Fibroblast of skin of left quadriceps (primary cell): ENCODE data around the gene GFM1.
A peak's percentile ranks its signal among the peaks of the same experiment; 100 is the strongest.

Source experiments
- DNase-seq, 2 experiments: peaks; one replicate each; pipeline ENCODE4 v3.0.0-alpha.2; 2013; ENCODE audit warnings: low read depth in 2 of 2

GFM1 gene

DNA sequence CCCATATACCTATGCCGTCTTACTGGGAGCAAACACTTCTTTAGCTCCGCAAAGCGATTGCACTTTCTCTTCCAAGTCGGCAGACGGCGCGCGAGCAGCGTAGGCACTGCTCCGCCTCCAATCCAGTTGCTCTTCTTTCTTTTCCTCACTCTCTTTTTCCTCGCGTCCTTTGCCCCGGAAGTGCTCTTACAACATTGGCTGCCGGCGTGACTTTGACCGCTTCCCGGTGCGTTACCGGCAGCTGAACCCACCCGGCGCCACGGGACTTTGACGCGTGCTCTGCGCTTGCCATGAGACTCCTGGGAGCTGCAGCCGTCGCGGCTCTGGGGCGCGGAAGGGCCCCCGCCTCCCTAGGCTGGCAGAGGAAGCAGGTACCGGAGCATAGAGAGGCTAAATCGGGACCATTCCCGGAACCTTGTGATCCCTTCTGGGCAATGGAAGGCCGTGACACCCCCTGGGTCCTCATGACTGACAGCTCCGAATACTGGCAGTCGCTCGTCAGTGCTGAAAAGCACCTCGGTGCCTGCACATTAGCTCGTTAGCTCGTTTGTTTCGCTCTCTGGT lies at the start of gene GFM1:
Gene GFM1 (plus strand): TSS at position 183 of the 564 bp plus-strand sequence. CDS start 108 bp downstream, at position 291.
- peak; percentile 85 to 87 for DNase-seq

DNA sequence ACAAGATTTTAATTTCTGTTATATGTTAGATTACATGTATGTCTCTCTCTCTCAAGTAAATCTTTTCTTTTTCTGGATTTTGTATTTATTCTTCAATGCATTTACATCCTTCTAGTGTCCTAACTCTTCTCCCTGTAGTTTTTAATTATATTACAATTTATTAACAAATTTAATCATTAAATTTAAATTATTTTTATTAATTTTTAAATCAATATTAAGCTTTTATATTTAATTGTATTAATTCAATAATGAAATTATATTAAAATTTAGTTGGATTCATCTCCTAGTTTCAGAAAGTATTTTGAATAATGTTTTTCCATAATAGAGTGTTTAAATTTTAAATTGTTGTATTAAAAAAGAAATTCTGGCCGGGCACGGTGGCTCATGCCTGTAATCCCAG lies 43.5 kb upstream of the GFM1 start:
- no peak for DNase-seq

DNA sequence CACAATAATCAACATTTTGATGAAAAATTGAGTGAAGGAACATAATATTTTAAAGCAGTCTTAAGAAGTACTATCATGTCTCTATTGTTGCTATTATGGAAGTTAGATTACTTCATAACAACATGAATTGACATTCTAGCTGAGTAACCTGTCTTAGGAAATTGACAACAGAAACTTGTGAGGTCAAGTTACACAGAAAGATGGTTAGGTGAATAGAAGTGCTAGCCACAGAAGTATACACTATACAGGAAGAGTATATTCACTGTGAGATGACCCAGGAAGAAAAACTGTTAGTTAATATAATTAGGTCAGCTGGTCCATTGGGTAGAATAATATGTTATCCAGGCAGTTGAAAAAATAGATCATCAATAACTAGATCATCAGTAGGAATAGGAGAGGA lies 42.1 kb upstream of the GFM1 start:
- no peak for DNase-seq

DNA sequence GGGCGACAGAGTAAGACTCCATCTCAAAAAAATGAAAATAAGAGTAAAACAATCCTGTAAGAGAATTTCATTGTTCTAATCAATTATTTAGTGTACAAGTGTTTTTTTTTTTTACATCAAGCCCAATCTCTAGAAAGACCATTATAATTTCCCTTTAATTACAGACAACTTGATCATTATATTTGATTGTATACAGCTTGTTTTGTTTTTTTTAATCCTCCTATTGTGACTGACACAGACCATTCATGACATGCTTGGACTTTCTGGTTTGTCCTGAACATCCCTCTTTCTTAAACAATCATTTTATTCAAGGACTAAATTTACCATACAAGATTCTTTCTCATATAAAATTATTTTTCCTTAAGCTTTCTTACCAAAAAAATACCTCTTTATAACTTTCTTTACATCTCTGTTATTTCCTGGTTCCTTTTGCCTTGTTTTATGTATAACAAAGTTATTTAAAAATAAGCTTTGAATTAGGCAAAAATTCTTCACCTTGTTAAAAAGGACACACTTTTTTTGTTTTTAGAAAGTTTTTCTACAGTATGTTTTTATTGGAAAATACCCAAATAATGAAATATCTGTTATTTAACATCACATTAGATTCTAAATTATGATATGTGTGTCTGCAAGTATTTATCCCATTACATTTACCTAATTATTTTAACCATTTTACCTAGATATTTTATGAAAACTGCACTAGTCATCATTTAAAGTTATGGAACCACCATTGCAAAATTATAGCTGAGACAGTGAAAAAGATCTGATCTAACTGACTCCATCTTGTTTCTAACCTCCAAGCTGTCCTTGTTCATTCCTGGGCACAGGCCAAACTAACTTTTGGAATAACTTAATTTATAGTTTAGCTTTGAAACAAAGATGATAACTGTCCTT lies 26.1 kb upstream of the GFM1 start:
- DNase-seq: no peak

DNA sequence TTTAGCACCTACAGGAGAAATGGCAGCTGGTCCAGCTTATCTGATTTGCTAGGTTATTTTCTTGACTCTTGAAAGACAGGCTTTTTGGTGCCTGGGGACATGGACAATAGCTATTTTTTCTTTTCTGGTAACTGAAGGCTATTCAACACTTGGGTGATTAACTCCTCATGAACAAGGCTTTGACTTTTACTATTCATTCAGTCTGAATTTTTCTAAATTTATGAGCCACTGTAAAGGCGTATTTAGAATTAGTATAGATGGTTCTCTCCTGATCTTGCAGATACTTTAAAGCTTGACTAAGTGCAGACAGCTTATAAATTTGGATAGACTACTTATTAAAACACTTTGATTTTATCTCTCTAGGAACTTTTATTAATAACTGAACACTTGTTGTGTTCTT lies 18.4 kb upstream of the GFM1 start:
- DNase-seq: no peak

DNA sequence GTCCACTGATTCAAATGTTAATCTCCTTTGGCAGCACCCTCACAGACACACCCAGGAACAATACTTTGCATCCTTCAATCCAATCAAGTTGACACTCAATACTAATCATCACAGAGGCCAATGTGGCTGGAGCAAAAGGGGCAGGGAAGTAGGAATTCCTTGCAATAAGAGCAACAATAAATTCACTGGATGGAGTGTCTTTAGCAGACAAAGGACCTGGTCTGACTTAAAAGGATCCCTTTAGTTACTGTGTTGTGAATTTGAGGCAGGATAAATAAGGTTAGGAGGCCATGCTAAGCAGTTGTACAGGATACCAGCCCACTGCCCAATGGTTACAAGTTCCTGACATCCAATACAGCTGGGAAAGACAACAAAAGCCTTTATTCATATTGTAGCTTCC lies 12.3 kb upstream of the GFM1 start:
- DNase-seq: no peak

DNA sequence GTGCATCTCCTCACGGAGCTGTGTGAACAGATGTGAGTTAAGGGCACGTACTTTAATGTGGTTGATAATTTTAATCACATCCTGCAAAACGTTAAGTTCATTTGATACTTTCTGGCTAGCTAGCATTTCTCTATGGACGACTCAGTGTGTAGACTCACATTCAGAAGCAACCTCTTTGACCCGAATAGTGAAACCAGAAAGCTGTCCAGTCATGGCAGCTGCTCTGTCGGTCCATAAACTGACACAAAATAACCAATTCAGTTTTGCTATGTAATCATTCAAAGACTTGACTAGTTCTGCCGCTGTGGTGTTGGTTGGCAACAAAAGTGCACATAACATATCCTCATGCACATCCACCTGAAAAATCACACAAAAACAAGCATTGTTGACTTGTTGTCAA lies 3.7 kb upstream of the GFM1 start:
- DNase-seq: no peak

DNA sequence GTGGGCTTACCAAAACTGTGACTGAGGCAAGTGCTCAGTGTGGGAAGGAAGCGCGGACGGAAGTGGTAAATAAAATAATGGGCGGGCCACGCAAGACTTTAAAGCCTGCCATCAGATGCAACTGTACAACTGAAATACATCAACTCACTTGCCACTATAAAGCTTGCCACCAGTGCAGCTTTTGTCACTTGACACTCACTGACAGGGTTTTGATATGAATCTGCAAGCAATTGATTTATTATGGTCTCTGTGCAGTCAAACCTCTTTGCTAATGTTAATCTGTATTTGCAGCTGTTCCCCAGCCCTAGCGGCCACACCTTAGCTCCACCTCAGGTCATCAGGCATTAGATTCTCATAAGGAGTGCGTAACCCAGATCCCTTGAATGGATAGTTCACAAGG lies 2.3 kb upstream of the GFM1 start:
- DNase-seq: no peak

DNA sequence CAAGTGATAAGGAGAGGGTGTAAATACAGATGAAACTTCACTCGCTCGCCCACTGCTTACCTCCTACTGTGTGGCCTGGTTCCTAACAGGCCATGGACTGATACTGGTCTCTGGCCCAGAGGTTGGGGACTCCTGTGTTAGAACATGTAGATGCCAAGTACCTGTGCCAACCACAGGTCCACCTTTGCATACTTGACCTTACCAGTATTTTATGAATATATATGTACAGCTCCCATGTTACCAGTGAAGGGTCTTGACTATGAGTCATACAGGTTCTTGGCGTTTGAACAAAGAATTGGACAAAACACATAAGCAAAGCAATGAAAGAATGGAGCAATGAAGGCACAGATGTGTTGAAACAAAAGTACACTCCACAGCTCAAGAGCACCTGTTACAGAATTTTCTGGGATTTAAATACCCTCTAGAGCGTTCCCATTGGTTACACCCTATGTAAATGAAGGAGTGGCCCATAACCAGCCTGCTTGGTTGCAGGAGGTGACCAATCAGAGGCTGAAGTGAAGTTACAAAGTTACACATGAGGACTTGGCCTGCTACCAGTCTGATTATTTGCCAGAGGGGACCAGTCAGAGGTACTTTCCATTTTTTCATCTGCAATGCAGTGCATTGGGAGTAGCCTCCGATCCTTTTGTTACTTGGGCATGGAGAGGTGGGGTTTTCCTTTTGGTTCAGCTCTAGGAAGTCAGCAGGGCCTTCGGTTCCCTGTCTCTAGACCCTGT lies 1.7 kb upstream of the GFM1 start:
- no peak for DNase-seq

DNA sequence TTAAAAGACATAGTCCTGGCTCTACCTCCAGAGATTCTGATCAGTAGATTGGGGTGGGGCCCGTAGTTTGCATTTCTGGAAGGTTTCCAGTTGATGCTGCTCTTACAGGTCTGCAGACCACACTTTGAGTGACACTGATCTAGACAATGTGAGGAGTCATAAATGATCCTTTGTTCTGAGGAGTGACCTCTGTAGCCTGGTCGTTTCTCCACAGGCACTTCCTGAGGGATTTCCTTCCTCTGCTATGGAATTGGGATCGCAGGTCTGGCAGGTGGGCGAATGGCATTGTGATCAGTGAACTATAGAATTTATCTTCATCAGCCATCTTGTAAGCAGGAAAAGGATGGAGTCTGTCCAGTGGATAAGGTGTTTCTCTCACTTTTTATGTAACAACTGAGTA lies 5.5 kb downstream of the GFM1 start:
- no peak for DNase-seq

DNA sequence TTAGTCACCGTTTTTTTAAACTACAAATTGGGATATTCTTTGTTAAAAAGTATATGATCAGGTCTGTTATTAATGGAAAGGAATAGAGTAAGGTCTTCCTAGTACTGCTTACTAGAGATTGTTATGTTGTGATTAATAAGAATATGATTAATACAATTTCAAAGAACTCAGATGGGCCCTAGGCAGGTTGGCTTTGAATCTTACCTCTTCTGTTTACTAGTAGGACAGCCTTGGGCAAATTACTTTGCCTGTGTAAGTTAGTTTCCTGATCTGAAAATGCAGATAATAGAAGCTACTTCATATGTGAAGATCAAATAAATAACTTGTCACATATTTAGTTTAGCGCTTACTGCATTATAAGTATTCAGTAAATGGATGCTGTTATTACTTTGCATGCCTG lies 6.9 kb downstream of the GFM1 start:
- no peak for DNase-seq

DNA sequence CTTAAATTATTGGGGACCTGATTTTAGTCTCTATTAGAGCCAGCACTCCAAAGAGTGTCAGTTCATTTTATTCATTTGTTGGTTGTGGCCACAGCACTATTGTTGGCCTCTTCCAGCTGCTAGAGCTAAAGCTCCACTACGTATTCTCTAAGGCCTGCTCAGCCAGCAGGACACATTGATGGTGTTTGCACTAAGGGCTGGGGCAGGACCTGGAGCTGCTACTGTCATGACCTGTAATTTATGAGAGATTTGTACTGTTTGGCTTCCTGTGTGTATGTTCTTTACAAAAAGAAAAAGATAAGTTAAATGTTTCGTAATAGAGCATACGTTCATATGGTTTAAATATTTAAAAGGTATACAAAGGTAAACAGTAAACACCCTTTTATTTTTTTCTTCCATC lies 8.1 kb downstream of the GFM1 start:
- DNase-seq: no peak

DNA sequence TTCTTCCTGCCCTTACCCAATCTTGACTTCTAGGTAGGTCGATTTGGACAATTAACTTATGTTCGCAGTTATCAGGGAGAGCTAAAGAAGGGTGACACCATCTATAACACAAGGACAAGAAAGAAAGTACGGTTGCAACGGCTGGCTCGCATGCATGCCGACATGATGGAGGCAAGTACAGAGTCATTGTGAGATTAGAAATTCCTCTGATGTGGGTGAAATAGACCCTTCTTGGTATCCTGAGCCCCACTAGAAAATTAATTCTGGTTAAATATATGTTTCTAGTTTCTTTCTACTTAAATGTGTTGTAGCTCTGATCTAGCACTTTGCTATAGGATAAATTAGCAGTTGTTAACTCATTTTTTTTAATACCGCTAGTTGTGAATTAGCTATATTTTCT lies 14.6 kb downstream of the GFM1 start:
- DNase-seq: no peak

DNA sequence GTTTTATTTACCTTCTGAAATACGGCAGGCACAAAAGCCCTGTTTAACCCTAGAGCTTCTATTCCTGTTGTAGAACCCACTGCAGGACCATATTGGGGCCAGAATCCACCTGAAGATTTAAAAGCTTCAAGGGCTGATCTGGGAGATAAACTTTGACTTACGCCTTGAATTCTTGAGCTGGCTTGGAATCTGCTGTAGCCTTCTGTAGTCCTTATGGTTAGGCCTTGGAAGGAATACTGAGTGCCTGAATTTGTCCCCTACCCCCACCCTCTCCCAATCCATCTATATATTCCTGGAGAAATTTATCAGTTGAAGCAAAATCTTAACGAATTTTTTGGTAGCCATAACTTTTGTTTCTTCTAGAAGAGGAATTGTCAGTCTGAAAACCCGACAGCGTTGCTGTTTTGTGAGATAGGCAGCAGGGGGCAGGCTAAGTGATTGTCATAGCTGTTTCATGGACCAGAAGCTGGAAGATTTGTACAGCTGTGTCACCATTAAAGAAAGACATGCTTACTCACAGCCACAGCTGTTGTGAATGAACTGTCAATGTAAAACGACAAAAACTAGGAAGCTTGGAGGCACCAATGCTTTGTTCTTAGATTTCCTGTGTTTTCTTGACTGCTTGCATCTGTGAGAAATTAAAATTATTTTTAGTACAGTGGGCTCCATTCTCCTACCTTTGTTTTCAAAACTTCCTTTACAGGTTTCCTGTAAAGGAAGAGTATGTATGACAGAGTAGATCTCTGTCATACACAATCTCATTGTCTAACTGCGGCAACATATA lies 15.3 kb downstream of the GFM1 start:
- peak; percentile 31 to 44 for DNase-seq

DNA sequence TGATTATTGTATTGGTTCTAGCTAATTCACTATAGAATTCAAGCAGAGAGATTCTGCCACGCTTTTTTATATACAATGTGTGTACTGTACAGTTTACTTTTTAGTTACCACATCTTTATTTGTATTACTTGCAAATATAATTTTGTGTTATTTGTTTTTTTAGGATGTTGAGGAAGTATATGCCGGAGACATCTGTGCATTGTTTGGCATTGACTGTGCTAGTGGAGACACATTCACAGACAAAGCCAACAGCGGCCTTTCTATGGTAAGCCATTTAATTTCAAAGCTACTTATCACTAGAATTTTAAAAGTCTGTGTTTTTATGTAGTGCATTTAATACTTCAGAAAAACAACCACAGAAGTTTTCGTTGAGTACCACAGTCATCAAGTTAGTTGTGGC lies 16.4 kb downstream of the GFM1 start:
- DNase-seq: no peak

DNA sequence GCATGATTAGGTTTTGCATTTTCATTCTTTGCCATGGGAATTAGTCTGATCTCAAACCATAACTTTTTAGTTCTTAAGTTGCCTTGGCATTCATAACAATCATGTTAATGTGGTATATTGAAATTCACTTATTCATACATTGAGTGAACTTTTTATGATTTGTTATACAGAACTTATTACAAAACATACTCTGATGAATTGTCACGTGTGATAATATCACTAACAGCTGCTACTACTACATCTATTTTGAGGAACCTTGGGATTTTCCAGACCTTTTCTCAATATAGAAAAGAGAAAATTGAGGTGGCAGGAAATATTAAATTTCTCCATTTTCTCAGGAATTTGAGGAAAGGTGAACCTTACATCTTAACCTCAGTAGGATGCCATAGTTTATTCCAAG lies 18.9 kb downstream of the GFM1 start:
- DNase-seq: no peak

DNA sequence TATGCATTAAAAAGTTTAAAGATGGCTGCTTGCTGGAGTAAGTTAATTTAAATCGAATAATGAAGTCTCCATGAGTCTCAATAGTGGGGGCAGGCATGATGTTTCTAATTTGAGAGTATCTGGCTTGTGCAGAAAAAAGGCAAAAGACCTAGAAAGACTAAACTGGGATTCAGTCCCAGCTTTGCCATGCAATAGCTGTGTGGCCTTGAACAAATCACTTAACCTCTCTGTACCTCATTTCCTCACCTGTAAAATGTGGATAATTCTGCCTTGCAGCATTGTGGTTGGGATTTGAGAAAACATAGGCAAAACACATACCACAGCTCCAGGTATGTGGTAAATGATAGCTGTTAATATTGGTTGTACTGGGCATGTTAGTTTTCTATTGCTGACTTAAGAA lies 19.5 kb downstream of the GFM1 start:
- DNase-seq: no peak

DNA sequence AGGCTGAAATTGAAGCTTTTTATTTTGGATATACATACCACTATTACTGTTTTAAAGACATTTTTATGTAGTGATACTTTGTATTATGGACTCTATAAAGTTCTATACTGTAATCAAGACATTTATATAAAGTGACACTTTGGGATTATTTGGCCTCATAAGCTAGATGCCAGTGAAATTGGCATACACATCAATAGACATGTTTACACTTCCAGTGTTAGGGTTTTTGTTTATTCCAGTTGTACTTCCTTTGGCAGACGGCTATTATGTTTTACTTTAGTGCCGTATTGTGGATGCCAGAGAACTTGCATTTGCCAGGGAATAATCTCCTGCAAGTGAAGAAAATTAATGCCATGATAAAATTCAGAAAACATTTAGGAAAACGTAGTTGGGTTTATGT lies 22.1 kb downstream of the GFM1 start:
- no peak for DNase-seq

DNA sequence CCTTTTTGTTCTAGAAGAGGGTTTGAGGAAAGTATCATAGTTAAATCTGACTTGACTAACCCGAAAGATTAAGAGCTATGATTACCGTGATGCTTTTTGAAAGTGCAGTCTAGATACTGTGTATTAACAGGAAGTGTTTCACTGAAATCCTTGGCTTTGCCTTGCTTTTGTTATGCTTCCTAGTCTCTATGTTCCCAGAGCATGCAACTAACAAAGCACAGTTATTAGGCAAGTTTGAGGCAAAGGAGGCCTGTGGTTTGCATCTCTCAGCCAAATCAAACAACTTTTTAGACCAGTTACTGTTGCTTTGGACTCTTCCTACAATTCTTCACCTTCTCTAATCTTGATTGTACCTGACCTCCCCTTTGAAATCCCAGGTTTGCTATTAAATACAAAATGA lies 24.2 kb downstream of the GFM1 start:
- no peak for DNase-seq

DNA sequence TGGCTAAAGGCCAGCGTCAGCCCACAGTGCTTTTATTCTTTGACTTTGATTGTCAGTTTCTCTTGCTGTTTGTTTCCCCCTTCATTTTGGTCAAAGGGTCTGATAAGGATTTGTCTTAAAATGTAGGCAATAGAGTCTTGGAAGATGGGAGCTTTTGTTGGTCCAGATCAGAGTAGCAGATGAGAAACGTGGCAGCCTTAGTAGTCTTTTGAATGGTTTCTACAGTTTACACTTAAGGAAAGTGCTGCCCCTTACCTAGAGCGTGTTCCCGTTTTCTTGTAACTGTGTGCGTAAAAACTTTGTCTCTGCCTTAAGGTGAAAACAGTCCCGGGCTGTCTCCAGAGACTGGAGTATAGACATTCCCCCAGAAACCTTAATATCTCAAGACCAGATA lies 27.5 kb downstream of the GFM1 start:
- DNase-seq: no peak

DNA sequence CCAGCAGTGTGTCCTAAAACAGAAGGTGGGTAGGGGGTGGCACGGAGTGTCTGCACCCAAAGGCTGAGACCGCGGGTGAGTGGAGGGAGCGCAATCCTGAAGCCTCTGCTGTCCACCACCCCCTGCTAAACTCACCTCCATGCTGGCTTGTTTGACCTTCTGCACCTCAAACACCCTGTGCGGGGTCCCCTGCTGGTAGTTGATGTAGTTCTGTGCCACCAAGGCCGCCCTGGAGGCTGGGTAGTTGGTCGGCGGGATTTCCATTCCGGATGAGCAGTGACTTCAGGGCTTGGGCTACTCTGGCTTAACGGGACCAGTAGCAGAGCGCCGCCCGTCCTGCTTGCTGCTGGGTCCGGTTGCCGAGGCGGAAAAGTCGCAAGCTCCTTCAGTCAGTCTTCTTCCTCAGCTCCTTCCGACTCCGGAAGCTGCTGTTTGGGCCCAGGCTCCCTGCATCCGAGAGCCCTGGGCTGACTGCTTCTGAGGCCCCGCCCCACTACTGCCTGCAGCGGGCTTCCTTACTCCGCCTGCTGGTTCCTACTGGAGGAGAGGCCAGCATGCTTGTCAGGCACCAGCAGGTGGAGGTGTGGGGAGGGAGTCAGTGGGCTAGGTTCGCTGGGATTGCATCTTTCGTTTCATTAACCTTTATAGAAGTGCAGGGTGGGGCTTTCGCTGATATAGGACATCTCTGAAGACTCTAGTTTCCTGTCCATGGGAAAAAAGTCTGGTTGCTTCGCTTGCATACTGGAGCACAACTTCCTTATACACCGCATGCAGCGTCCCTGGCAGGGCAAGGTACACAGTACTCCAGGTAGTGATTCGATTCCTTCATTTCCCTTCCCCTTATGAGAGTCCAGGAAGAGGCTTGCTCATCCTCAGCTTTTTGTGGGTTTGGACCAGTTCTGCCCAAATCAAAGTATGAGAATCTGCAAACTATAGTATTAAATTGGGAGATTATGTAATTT lies 28.2 kb downstream of the GFM1 start, which contains the start of gene LXN:
Gene LXN (minus strand): TSS at position 434 of the 962 bp plus-strand sequence. CDS start 170 bp downstream, at position 264.
- DNase-seq: peak; percentile 68 to 69
